Activated CD8-positive, alpha-beta memory T cell treated with anti-CD3 and anti-CD28 coated beads, Interleukin-2, amount 50 U/mL, for 4 hours (primary cell): ENCODE data around the gene ABCC6.
"Not testable (repeated sequence)": the region's sequence is repeated elsewhere in the genome, so short reads cannot be mapped to it uniquely, and the experiment has no call there.

ENCODE experiments used
- DNase-seq: peaks from one replicate; pipeline ENCODE4 v3.0.0-alpha.2; 2020

ABCC6 gene

DNA sequence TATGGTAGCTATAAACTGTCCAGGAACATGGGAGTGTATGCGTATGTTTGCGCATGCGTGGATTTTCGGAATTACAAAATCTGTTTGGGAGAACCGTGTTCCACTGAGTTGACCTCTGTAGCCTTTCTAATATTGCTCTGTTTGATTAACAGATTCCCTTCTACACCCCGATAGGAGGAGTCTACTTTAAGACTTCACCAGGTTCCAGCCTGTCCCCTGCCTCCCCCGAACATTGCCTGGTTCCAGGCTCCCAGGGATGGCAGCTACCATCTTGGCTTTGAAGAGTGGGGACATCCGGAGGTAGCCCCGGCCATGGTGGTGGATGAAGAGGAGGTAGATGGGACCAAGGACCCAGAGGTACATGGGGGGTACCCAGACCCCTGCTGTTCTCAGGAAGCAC, 1.9 kb downstream of the ABCC6 start:
- DNase-seq, result not testable (repeated sequence)

DNA sequence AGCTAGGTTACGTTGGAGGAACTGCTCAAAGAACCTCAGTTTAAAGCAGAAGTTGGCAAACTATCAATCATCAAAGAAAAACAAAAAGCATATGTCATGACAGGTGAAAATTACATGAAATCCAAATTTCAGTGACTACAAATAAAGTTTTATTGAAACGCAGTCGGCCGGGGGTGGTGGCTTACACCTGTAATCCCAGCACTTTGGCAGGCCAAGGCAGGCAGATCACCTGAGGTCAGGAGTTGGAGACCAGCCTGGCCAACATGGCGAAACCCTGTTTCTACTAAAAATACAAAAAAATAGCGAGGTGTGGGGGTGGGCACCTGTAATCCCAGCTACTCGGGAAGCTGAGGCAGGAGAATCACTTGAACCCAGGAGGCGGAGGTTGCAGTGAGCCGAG, 2.8 kb downstream of the ABCC6 start:
- not testable (repeated sequence) for DNase-seq

DNA sequence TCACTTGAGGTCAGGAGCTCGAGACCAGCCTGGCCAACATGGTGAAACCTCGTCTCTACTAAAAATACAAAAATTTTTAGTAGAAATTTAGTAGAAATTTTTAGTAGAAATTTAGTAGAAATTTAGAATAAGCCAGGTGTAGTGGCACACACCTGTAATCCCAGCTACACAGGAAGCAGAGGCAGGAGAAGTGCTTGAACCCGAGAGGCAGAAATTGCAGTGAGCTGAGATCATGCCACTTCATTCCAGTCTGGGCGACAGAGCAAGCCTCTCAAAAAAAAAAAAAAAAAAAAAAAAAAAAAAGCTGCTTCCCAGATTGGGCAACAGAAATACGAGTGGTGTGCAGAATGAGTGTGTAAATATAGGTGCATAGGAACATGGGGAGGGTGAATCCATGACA, 4.5 kb downstream of the ABCC6 start:
- not testable (repeated sequence) for DNase-seq

DNA sequence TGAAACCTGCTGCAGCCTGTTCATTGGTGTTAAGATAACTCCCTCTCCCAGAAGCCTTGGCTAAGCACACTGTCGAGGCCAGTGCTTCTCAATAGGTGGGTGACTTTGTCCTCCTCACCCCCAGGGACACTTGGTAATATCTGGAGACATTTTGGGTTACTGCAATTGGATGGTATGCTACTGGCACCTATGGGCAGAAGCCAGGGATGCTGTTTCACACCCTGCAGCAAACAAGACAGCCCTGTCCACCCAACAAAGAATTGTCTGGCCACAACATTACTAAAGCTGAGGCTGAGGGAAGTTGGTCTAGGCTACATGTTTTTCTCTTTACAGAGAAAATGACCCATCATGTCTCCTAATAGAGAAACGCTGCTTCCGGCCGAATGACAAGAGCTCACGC, 4.9 kb downstream of the ABCC6 start:
- not testable (repeated sequence) for DNase-seq

DNA sequence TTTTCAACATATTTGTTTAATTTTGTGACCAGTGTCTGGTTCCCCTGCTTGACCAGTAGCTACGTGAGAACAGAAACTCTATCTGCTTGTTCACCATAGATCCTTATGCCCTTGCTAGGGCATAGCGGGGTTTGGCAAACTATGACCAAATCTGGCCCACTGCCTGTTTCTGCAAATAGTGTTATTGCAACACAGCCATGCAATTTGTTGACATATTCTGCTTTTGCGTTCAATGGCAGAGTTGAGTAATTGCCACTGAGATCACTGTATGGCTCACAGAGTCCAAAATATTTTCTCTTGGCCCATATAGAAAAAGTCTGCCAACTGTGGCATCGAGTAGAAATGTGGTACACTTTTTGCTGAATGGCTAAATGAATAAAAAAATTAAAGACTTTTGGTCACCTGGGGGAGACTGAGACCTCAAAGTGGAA, 9.4 kb downstream of the ABCC6 start:
- DNase-seq, result not testable (repeated sequence)

DNA sequence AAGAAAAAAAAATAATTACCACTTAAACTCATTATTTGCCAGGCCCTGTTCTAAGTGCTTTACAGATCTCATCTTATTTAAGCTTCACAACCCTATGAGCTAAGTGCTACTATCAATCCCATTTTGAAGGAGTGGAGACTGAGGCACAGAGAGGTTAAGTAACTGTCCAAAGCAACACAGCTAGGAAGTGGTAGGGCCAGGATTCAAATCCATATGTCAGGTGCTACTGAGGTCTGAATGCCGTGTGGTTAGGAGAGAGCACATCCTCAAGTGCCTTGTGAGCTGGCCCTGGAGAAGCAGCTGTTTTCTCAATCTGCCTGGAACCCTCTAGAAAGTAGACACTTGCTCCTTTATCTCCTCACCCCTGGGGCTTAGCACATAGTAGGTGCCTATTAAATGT, 11.9 kb downstream of the ABCC6 start:
- DNase-seq, result not testable (repeated sequence)

DNA sequence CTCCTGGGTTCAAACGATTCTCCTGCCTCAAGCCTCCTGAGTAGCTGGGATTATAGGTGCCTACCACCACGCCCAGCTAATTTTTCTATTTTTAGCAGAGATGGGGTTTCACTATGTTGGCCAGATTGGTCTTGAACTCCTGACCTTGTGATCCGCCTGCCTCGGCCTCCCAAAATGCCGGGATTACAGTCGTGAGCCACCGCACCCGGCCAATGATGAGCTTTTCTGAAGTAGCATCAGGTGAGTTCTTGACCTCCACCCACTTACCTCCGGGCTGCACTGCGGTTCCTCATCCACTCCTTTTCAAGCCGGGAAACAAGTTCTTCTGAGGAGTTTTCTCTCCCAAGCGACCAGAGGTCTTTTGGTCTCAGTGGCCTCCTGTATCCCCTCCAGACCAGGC, 14.8 kb downstream of the ABCC6 start:
- not testable (repeated sequence) for DNase-seq

- not testable (repeated sequence) for DNase-seq
These were observed 15.4 kb downstream of the ABCC6 start for GRCh38 chr16:16207787-16208334.

DNA sequence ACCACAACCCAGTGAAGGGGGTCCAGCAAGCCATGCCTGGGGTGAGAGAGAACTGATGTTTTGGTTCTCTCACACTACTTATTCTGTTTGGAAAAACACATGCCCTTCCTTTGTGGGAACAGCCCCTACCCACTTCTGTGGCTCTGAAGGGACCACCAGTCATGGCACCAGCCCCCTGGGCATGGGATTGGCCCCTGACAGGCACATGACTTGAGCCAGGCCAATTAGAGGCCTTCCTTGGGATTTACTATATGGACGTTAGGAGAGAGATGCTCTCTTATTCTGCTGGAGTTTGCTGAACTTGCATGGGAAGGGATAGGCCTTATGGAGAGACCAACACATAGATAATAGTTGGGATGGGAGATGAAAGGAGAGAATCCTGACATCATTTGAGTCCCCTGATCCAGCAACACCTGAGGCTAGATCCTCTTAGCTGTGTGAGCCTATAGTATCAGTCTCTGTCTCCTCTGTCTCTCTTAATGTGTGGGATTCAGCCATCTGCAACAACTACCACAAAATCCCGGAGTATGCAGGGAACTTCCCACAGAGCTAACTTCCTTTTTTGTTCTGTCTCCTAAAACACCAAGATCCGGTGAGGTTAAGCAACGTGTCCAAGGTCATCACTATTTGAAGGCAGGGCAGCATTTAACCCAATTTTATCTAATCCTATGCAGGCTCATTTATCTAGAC, 16.1 kb downstream of the ABCC6 start:
- not testable (repeated sequence) for DNase-seq

GRCh38 chr16:16205864-16206263, 17.4 kb downstream of the ABCC6 start:
- DNase-seq, result not testable (repeated sequence)

DNA sequence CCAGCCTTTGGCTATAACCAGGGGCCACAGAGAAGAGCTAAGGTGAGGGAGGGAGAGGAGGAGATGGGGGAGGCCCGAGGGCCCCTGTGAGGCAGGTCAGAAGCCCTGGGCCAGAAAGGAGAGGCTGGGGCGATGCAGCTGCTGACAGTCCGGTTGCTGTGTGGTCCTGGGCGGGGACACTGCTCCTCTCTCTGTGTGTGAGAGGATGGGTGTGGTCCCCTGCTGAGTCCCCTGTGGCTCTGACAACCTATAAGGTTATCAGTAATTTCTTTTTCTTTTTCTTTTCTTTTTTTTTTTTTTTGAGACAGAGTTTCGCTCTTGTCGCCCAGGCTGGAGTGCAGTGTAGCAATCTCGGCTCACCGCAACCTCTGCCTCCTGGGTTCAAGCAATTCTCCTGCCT, 18.7 kb downstream of the ABCC6 start:
- not testable (repeated sequence) for DNase-seq

GRCh38 chr16:16203494-16203893, 19.8 kb downstream of the ABCC6 start:
- DNase-seq, result not testable (repeated sequence)

DNA sequence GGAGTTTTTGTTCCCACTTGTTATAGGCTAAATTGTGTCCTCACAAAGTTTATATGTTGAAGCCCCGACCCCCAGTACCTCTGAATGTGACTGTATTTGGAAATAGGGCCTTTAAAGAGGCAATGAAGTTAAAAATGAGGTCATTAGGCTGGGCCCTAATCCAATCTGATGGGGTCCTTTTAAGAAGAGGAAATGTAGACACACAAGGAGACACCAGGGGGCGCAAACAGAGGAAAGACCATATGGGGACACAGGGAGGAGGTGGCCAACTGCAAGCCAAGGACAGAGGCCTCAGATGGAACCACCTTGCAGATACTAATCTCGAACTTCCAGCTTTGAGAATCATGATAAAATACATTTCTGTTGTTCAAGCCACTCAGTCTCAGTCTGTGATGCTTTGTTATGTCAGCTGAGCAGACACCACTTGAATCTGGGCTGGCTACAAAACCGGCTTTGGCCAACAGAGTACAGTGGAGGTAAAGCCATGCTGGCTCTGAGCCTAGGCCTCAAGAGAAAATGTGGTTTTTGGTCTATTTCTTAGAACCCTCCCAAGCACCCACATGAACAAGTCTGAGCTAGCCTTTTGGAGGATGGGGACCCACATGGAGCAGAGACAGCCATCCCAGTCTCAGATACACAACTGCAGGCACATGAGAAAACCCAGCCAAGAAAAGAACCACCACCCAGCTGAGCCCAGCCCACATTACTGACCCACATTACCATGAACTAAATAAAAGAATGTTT, 20.7 kb downstream of the ABCC6 start:
- DNase-seq, result not testable (repeated sequence)

GRCh38 chr16:16201880-16202279, 21.4 kb downstream of the ABCC6 start:
- not testable (repeated sequence) for DNase-seq

DNA sequence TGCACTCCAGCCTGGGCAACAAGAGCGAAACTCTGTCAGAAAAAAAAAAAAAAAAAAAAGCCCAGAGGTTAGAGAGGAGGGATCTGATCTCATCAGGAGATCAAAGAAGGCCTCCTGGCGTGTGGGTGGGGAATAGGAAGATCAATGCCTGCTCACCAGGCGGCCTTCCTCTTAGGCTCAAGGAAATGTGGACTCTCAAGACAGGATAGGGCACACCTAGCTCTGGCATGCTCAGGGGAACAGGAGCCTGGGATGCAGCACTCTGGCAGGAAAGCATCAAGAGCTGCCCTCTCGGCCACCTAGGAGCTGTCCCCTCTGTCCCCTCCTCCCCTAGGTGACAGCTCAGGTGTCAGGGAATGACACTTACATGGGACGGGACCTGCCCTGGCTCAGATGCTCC, 22.9 kb downstream of the ABCC6 start:
- not testable (repeated sequence) for DNase-seq

GRCh38 chr16:16199428-16199827, 23.9 kb downstream of the ABCC6 start:
- not testable (repeated sequence) for DNase-seq

DNA sequence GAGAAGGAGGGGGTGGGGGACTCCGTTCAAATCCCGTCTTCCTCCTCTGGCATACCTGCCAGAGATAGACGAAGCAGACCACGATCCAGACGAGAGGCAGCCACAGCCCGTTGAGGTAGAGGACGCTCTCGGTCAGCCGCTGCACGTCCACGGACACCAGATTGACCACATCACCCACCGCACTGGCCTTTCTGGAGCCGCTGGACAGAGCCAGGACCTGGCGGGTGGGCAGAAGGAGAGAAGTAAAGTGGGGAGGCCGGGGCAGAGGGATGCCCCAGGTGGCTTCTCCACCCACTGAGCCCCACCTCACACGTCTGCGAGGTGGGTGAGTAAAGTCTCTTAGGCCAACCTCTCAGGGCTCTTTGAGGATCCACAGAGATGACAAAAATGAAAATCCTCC, 25.3 kb downstream of the ABCC6 start:
- DNase-seq, result no peak

DNA sequence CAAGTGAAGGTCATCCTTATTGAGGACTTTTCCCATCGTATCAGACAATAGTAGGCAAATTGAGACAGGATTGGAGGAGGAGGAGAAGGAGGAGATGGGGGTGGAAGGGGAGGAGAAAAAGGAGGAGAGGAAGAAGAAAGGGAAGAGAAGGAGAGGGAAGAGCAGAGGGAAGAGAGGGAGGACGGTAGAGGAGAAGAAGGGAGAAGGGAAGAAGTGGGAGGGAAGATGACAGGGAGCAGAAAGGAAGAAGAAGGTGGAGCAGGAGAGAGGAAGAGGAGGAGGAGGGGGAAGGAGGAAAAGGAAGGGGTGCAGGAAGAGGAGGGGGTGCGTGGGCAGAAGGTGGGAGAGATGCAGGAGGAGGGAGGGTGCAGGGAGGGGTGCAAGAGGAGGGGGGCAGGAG, 26.0 kb downstream of the ABCC6 start:
- no peak for DNase-seq

DNA sequence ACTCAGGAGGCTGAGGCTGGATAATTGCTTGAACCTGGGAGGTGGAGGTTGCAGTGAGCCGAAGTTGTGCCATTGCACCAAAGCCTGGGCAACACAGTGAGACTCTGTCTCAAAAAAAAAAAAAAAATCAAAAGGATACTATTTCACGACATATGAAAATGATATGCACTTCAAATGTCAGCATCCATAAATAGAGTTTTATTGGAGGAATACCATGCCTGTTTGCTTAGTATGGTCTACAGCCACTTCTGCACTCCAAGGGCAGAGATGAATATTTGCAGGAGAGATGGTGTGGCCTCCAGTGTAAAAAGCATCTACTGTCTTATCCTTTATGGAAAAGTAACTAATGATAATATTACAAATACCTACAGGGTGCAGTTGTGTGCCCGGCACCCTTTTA, 27.2 kb downstream of the ABCC6 start:
- no peak for DNase-seq

DNA sequence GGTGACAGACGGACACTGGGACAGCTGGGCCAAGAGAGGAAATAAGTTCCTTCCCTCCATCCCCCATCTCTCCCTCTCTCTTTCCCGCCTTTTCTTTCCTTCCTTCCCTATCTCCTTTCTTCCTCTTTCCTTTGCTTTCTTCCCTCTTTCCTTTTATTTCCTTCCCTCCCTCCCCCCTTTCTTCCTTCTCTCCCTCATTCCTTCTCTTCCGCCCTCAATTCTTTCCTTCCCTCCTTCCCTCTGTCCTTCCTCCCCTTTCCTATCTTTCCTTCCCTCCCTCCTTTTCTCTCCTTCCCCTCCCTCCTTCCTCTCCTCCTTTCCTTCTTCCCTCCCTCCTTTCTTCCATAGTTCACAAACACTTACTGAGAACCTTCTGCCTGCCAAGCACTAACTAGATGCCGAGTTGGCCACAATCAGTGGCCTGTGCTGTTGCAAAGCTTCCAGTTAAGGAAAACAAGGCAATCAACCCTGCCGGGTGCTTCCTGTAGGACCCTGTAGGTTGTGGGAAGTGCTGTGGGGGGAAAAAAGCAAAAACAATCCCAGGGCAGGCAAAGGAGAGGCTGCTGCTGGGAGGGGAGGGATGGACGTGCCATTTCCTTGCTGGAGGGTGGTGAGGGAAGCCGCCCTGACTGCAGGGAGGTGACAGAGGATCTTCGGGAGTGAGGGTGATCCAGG, 31.7 kb downstream of the ABCC6 start:
- no peak for DNase-seq

DNA sequence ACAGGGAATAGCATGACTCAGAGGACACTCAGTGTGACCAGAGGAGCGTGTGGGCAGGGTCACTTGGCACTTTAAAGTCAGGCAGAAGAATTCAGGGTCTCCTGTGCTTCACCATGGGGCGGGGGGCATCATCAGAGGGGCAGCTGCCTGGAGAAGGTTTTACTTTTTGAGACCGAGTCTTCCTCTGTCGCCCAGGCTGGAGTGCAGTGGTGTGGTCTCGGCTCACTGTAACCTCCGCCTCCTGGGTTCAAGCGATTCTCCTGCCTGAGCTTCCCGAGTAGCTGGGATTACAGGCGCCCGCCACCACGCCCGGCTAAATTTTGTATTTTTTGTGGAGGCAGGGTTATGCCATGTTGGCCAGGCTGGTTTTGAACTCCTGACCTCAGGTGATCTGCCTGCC, 32.3 kb downstream of the ABCC6 start:
- DNase-seq, result not testable (repeated sequence)

DNA sequence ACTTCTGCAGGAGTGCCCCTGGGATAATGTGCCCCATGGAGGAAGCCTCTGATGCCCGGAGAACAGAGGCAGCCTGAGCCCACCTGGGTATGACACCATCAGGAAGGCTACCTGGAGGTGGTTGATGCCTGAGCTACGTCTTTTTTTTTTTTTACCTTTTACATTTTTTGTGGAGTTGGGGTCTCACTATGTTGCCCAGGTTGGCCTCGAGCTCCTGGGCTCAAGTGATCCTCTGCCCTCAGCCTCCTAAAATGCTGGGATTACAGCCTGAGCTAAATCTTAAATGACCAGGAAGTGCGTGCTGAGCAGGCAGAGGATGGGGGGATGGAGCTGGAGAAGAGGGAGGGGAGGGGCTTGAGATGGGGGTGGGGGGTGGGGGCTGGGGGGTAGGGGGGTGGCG, 32.7 kb downstream of the ABCC6 start:
- DNase-seq, result no peak

DNA sequence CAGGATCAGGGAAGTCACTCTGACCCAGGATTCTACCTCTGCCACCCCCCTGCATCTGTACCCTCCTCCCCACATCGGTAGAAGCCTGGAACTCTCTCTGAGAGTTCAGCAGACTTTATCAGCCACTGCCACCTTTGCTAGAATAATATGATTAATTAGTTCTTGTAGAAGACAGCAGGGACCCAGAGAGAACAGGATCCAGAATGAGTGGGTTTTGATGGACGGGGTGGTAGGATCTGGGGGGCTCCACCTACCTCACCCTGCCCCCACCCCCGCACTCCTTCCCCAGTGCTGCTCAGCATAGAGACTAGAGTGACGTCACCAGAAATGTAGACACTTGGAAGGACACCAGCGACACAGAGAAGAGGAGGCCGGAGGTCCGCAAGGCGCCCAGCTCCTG, 33.5 kb downstream of the ABCC6 start:
- no peak for DNase-seq

DNA sequence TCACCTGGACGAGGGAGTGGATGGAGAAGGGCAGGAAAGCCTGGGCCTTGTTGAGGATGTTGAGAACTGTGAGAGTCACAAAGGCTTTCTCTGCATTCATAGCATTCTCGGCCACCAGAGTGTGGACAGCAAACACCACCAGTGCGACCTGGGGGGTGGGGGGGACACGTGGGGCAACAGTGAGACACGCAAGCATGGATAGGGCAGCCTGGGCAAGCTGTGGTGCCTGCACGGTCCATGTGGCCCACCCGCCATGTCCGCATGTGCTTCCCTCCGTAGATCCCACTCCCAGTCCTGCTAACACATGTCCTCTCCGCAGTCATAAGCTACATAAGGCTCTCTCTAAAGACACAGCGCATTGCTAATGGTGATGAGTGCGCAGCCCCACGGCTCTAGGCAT, 34.5 kb downstream of the ABCC6 start:
- DNase-seq, result no peak
